Stimulated activated CD4-positive, alpha-beta T cell treated with anti-CD3 and anti-CD28 coated beads, Interleukin-15, amount 100 ng/mL, for 1 hour (primary cell): ENCODE measurements around the gene PAX5.

Source experiments
- DNase-seq, 2 donors: peaks; one replicate each; pipeline ENCODE4 v3.0.0-alpha.2; 2020; ENCODE audit warnings: low read depth in 1 of 2, low spot score in 1 of 2

The PAX5 gene

GRCh38 chr9:36839131-36839885, 194.8 kb downstream of the PAX5 start:
- no peak for DNase-seq

GRCh38 chr9:36837431-36838405, 196.3 kb downstream of the PAX5 start:
- DNase-seq: no peak

- no peak for DNase-seq
Measured at GRCh38 chr9:36836486-36836885, 197.6 kb downstream of the PAX5 start.

- no peak for DNase-seq
Measured at GRCh38 chr9:36835271-36835996, 198.6 kb downstream of the PAX5 start.

GRCh38 chr9:36834736-36835135, 199.3 kb downstream of the PAX5 start:
- no peak for DNase-seq

GRCh38 chr9:36833954-36834353, 200.1 kb downstream of the PAX5 start:
- no peak for DNase-seq

GRCh38 chr9:36832164-36832795, 201.8 kb downstream of the PAX5 start:
- DNase-seq: no peak

- no peak for DNase-seq
Measured at GRCh38 chr9:36831381-36832161, 202.5 kb downstream of the PAX5 start.

- no peak for DNase-seq
Measured at GRCh38 chr9:36828611-36829013, 205.5 kb downstream of the PAX5 start.

GRCh38 chr9:36827593-36827992, 206.5 kb downstream of the PAX5 start:
- DNase-seq: no peak

- DNase-seq: no peak
Measured at GRCh38 chr9:36826581-36826980, 207.5 kb downstream of the PAX5 start.

GRCh38 chr9:36825179-36825578, 208.9 kb downstream of the PAX5 start:
- DNase-seq: no peak

- DNase-seq: no peak
Measured at GRCh38 chr9:36823934-36824333, 210.1 kb downstream of the PAX5 start.

GRCh38 chr9:36823466-36823865, 210.6 kb downstream of the PAX5 start:
- no peak for DNase-seq

GRCh38 chr9:36822201-36822600, 211.9 kb downstream of the PAX5 start:
- no peak for DNase-seq

- no peak for DNase-seq
Measured at GRCh38 chr9:36820392-36820861, 213.6 kb downstream of the PAX5 start.

GRCh38 chr9:36818965-36819870, 214.8 kb downstream of the PAX5 start:
- no peak for DNase-seq

GRCh38 chr9:36818242-36818938, 215.7 kb downstream of the PAX5 start:
- no peak for DNase-seq
